AG09309 (cell line): ENCODE results near the gene CACNG3.

Source experiments
- DNase-seq: peaks from one replicate; pipeline ENCODE4 v3.0.0-alpha.2; 2010; ENCODE audit warnings: low read depth
- H3K4me3 ChIP-seq: 2 replicates; pipeline ENCODE4 v1.5.1; 2011; ENCODE audit warnings: mild to moderate bottlenecking, low read depth, low read length, moderate library complexity; ENCODE audit not compliant: control insufficient read depth
- CTCF ChIP-seq: IDR thresholded peaks from 2 replicates; pipeline ENCODE4 v1.5.1; 2011; ENCODE audit warnings: mild to moderate bottlenecking, low read depth, low read length, inconsistent platforms; ENCODE audit not compliant: insufficient read depth, control insufficient read depth; ENCODE audit errors: missing control alignments

CACNG3 gene

DNA sequence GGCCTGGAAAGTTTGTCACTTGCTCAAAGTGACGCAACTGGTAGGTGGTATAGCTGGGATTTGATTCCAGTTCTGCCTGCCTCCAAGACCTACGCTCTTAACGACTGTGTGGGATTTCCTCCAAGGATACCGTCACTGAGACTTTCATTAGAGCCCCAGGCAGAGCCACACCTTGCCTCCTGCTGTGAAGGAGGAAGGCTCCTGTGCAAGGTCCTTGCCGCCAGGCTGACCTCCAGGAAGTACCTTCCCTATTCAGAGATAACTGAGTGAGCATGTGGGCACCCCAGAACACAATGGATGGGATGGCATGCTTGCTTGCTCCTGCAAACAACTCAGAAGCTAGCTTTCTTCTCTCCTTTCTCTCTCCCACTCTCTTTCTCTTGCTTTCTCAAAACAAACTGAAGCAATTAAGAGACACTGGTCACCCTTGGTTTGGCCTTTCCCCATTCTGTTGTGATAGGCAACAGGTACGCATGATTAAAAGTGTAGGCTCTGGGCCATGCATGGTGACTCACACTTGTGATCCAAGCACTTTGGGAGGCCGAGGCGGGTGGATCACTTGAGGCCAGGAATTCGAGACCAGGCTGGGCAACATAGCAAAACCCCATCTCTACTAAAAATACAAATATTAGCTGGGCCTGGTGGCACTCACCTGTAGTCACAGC lies 30.7 kb downstream of the CACNG3 start:
- no peak for TF ChIP-seq CTCF
- DNase-seq, result no peak
- no peak overlapping the region for H3K4me3 ChIP-seq

GRCh38 chr16:24288516-24288915 lies 32.4 kb downstream of the CACNG3 start:
- no peak overlapping the region for H3K4me3 ChIP-seq
- TF ChIP-seq CTCF, result no peak
- DNase-seq, result no peak

DNA sequence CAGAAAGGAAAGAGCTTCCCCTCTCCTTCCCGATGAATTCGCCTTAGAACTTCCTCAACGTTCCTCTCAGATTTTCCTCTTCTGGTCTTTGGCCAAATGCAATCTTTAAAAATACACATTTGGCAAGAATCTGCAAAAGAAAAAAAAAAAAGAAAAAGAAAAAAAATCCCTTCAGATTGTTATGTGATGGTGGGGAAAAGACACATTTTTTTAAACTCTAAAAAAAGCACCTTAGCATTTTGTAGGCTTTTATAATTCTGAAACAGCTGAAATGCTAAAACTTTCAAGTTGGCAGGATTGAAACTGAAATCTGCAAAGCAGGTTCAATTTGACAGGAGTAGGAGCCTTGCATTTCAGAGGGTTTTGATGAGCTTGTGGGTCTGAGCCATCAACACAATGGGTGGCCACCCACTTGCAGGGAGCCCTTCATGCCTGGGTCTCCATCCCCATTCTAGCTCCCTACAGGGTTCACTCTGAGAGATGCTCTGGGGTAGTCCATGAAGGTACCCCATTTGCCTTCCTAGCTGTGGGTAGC lies 33.1 kb downstream of the CACNG3 start:
- TF ChIP-seq CTCF, result no peak
- no peak for DNase-seq
- no peak overlapping the region for H3K4me3 ChIP-seq

GRCh38 chr16:24291932-24292331 lies 35.8 kb downstream of the CACNG3 start:
- no peak for DNase-seq
- no peak for TF ChIP-seq CTCF
- no peak overlapping the region for H3K4me3 ChIP-seq

DNA sequence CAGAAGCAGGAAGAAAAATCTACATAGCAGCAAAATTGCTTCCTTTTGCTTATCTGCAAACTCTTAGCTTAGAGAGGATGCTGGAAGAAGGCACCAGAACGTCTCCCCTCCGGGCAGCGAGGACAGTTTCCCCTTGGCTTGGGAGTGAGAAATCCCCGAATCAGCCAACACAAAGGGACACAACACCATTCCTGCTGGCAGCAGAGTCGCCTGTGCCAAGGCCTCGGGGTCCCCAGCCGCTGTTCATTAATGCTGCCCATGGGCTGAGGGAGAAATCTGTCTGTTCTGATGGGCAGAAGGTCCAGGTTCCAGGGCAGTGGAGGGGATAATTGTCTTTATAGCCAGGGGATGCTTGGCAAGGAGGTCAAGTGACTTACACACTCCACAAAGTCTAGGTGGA lies 38.0 kb downstream of the CACNG3 start:
- no peak for DNase-seq
- no peak overlapping the region for H3K4me3 ChIP-seq
- TF ChIP-seq CTCF, result no peak

- no peak for DNase-seq
- TF ChIP-seq CTCF, result no peak
- no peak overlapping the region for H3K4me3 ChIP-seq
Observed at GRCh38 chr16:24297375-24297774, 41.2 kb downstream of the CACNG3 start.
